Mesodermal cell (in vitro differentiated cells): ENCODE results near the gene AK1. TPM values are rescaled to one million over a fixed set of nuclear protein-coding genes. Genes with fewer than 3 reads are reported as not detected.

Experiments
- H3K27ac ChIP-seq: 2 replicates; pipeline ENCODE4 v1.7.0; 2013; ENCODE audit warnings: mild to moderate bottlenecking, low read depth, low read length, moderate library complexity; ENCODE audit not compliant: severe bottlenecking
- H3K36me3 ChIP-seq: 2 replicates; pipeline ENCODE4 v1.7.1; 2013; ENCODE audit warnings: mild to moderate bottlenecking, low read length, moderate library complexity; ENCODE audit not compliant: control insufficient read depth, insufficient read depth
- H3K4me1 ChIP-seq: one replicate; pipeline ENCODE4 v1.7.1; 2013; ENCODE audit warnings: mild to moderate bottlenecking, low read length; ENCODE audit not compliant: insufficient read depth, control insufficient read depth, poor library complexity, severe bottlenecking
- H3K4me3 ChIP-seq: 2 replicates; pipeline ENCODE4 v1.7.0; 2013; ENCODE audit warnings: low read length, control low read depth, mild to moderate bottlenecking; ENCODE audit not compliant: insufficient read depth, poor library complexity, severe bottlenecking; ENCODE audit errors: extremely low read depth
- H3K9me3 ChIP-seq: 2 replicates; pipeline ENCODE4 v1.7.1; 2013; ENCODE audit warnings: mild to moderate bottlenecking, low read length, moderate library complexity; ENCODE audit not compliant: control insufficient read depth
- WGBS, 2 experiments: methylation state at CpG; one replicate each; pipeline ENCODE4 v1.1.5; 2013; ENCODE audit warnings: missing lambda C conversion rate in 2 of 2; ENCODE audit not compliant: insufficient coverage in 2 of 2; 5-methylcytosine and 5-hydroxymethylcytosine counted together
- polyA plus RNA-seq, 2 experiments: library from polyadenylated mRNA; stranded (reverse); fragments of 50-300 nt; gene quantifications; one replicate each; pipeline ENCODE4 v1.2.3, GENCODE V29; 2013

The AK1 gene
- 88.2 TPM for polyA plus RNA-seq (2013, experiment 1 of 2)
- 72.8 TPM for polyA plus RNA-seq (2013, experiment 2 of 2)

- Histone ChIP-seq H3K4me3 (peak within 1 kb of the TSS; percentile 39), H3K36me3 (no peaks in the 10 kb centered on the region), H3K9me3 (no peaks in the 10 kb centered on the region), H3K4me1 (peaks cover 31% of the 10 kb centered on the region), H3K27ac (peak within 1 kb of the TSS; percentile 41)
- WGBS, 2 experiments, result 2 to 4% methylated on average over 35 to 37 of the region's 44 CpGs
Observed at GRCh38 chr9:127877566-127877998, at the start of gene AK1. Gene AK1, minus strand, starts transcription at chr9:127877675. Its CDS starts 3,058 bp downstream, at chr9:127874617.

- peaks cover 14% of the 10 kb centered on the region for H3K4me1 ChIP-seq
- no peaks in the 10 kb centered on the region for H3K9me3 ChIP-seq
- H3K27ac ChIP-seq, result no peak overlapping the region
- 4 to 8% methylated on average over 13 of the region's 19 CpGs for WGBS, 2 experiments
- H3K36me3 ChIP-seq, result no peaks in the 10 kb centered on the region
- peak overlapping the region; percentile 28 for H3K4me3 ChIP-seq
Observed at GRCh38 chr9:127926906-127927200, 49.4 kb upstream of the AK1 start.

- 65 to 68% methylated on average over 12 to 14 of the region's 14 CpGs for WGBS, 2 experiments
- Histone ChIP-seq H3K27ac (no peak overlapping the region), H3K4me3 (no peak overlapping the region), H3K36me3 (no peaks in the 10 kb centered on the region), H3K4me1 (peaks cover 9% of the 10 kb centered on the region), H3K9me3 (no peaks in the 10 kb centered on the region)
Observed at GRCh38 chr9:127925959-127926905, 48.8 kb upstream of the AK1 start.

GRCh38 chr9:127924736-127925444 lies 47.4 kb upstream of the AK1 start:
- Histone ChIP-seq H3K9me3 (no peaks in the 10 kb centered on the region), H3K27ac (no peak overlapping the region), H3K4me3 (no peak overlapping the region), H3K36me3 (no peaks in the 10 kb centered on the region), H3K4me1 (peaks cover 9% of the 10 kb centered on the region)
- WGBS, 2 experiments, result 87 to 91% methylated on average over 20 to 22 of the region's 22 CpGs

- no peak overlapping the region for H3K27ac ChIP-seq
Observed at GRCh38 chr9:127923771-127924170, 46.3 kb upstream of the AK1 start.

GRCh38 chr9:127923046-127923445 lies 45.6 kb upstream of the AK1 start:
- no peaks in the 10 kb centered on the region for H3K36me3 ChIP-seq
- no peaks in the 10 kb centered on the region for H3K9me3 ChIP-seq
- no peak overlapping the region for H3K4me3 ChIP-seq
- 50 to 51% methylated on average over 5 of the region's 6 CpGs for WGBS, 2 experiments
- peaks cover 22% of the 10 kb centered on the region for H3K4me1 ChIP-seq
- no peak overlapping the region for H3K27ac ChIP-seq

More at GRCh38 chr9:127923771-127924170, 46.3 kb upstream of the AK1 start:
- no peaks in the 10 kb centered on the region for H3K36me3 ChIP-seq
- H3K4me1 ChIP-seq, result peaks cover 15% of the 10 kb centered on the region
- no peaks in the 10 kb centered on the region for H3K9me3 ChIP-seq
- 81 to 86% methylated on average over 8 of the region's 8 CpGs for WGBS, 2 experiments
- H3K4me3 ChIP-seq, result no peak overlapping the region

GRCh38 chr9:127921557-127922120 lies 44.2 kb upstream of the AK1 start:
- H3K27ac ChIP-seq, result no peak overlapping the region
- H3K4me3 ChIP-seq, result no peak overlapping the region
- peaks cover 23% of the 10 kb centered on the region for H3K4me1 ChIP-seq
- 20 to 27% methylated on average over 34 to 45 of the region's 45 CpGs for WGBS, 2 experiments
- no peaks in the 10 kb centered on the region for H3K36me3 ChIP-seq
- no peaks in the 10 kb centered on the region for H3K9me3 ChIP-seq

GRCh38 chr9:127920794-127921193 lies 43.3 kb upstream of the AK1 start:
- peaks cover 26% of the 10 kb centered on the region for H3K4me1 ChIP-seq
- no peak overlapping the region for H3K4me3 ChIP-seq
- WGBS, 2 experiments, result 94 to 98% methylated on average over 6 of the region's 7 CpGs

GRCh38 chr9:127919253-127919815 lies 41.9 kb upstream of the AK1 start:
- Histone ChIP-seq H3K4me1 (peaks cover 30% of the 10 kb centered on the region), H3K27ac (peak overlapping the region; percentile 71), H3K4me3 (no peak overlapping the region), H3K36me3 (no peaks in the 10 kb centered on the region), H3K9me3 (no peaks in the 10 kb centered on the region)
- WGBS, 2 experiments, result 59 to 77% methylated on average over 3 to 4 of the region's 8 CpGs

More at GRCh38 chr9:127920794-127921193, 43.3 kb upstream of the AK1 start:
- Histone ChIP-seq H3K9me3 (no peaks in the 10 kb centered on the region), H3K27ac (no peak overlapping the region), H3K36me3 (no peaks in the 10 kb centered on the region)
